KMS-11 (cell line): ENCODE measurements around the gene LRRK1.

Source experiments
- H2AFZ ChIP-seq: fragments of 200-600 bp; sonication (generic); 2 replicates; pipeline ENCODE4 v1.6.1; 2016; ENCODE audit warnings: antibody characterized with exemption, mixed run types, low read depth
- H3K27ac ChIP-seq: fragments of 200-600 bp; sonication (generic); 2 replicates; pipeline ENCODE4 v1.6.1; 2016; ENCODE audit warnings: mild to moderate bottlenecking, mixed run types
- H3K27me3 ChIP-seq: fragments of 200-600 bp; sonication (generic); 2 replicates; pipeline ENCODE4 v1.6.1; 2017; ENCODE audit warnings: mild to moderate bottlenecking, low read depth, mixed run types, moderate library complexity; ENCODE audit not compliant: insufficient read depth
- H3K36me3 ChIP-seq: fragments of 200-600 bp; sonication (generic); 2 replicates; pipeline ENCODE4 v1.6.1; 2017; ENCODE audit warnings: mild to moderate bottlenecking, mixed run types; ENCODE audit not compliant: insufficient read depth
- H3K4me1 ChIP-seq: fragments of 200-600 bp; sonication (generic); 2 replicates; pipeline ENCODE4 v1.6.1; 2016; ENCODE audit warnings: mild to moderate bottlenecking, low read depth, mixed run types; ENCODE audit not compliant: poor library complexity, severe bottlenecking
- H3K4me2 ChIP-seq: fragments of 200-600 bp; sonication (generic); 2 replicates; pipeline ENCODE4 v1.7.0; 2016; ENCODE audit warnings: mild to moderate bottlenecking, mixed run types
- H3K4me3 ChIP-seq: fragments of 200-600 bp; sonication (generic); IDR thresholded peaks from 2 replicates; pipeline ENCODE4 v1.6.1; 2017; ENCODE audit warnings: low read depth, low read length, mixed read lengths; ENCODE audit not compliant: insufficient read depth
- H3K79me2 ChIP-seq: fragments of 200-600 bp; sonication (generic); 2 replicates; pipeline ENCODE4 v1.6.1; 2016; ENCODE audit warnings: low read depth, mixed run types; ENCODE audit not compliant: insufficient read depth
- H3K9ac ChIP-seq: fragments of 200-600 bp; sonication (generic); 2 replicates; pipeline ENCODE4 v1.6.1; 2016; ENCODE audit warnings: mild to moderate bottlenecking, mixed run types
- H4K20me1 ChIP-seq: fragments of 200-600 bp; sonication (generic); 2 replicates; pipeline ENCODE4 v1.6.1; 2016; ENCODE audit warnings: mild to moderate bottlenecking, mixed run types; ENCODE audit not compliant: insufficient read depth
- TF ChIP-seq, protein P1 (sequence below): fragments of 200-600 bp; sonication (generic); conservative IDR thresholded peaks from 2 replicates; pipeline ENCODE4 v1.6.1; 2017; ENCODE audit warnings: low read depth, mild to moderate bottlenecking, antibody characterized with exemption, low read length, moderate library complexity, mixed read lengths

LRRK1 gene

DNA sequence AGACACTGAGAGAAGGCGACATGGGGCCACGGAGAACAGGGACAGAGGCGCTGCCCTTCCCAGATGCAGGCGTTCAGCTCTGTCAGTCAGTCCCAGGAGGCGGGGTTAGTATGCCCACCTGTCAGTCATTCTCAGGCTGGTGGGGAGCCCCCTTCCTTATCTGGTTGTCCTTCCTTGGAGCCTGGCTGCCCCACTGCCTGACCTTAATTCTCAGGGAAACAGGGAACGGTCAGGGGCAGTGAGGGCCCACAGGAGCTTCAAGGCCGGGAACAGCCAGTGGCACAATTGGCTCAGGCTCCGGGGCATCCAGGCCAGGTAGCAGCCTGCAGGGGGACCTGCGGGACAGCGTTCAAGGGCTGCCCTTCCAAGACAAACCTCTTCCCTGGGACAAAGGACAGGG, 199.5 kb downstream of the LRRK1 start:
- Histone ChIP-seq H3K27ac (no peak overlapping the region), H3K4me2 (no peak overlapping the region), H4K20me1 (no peaks in the 10 kb centered on the region), H3K4me3 (no peak overlapping the region), H3K36me3 (no peaks in the 10 kb centered on the region), H3K79me2 (no peaks in the 10 kb centered on the region), H3K27me3 (no peaks in the 10 kb centered on the region), H3K4me1 (peaks cover 37% of the 10 kb centered on the region), H3K9ac (no peak overlapping the region), H2AFZ (no peak overlapping the region)
- TF ChIP-seq, protein P1, sequence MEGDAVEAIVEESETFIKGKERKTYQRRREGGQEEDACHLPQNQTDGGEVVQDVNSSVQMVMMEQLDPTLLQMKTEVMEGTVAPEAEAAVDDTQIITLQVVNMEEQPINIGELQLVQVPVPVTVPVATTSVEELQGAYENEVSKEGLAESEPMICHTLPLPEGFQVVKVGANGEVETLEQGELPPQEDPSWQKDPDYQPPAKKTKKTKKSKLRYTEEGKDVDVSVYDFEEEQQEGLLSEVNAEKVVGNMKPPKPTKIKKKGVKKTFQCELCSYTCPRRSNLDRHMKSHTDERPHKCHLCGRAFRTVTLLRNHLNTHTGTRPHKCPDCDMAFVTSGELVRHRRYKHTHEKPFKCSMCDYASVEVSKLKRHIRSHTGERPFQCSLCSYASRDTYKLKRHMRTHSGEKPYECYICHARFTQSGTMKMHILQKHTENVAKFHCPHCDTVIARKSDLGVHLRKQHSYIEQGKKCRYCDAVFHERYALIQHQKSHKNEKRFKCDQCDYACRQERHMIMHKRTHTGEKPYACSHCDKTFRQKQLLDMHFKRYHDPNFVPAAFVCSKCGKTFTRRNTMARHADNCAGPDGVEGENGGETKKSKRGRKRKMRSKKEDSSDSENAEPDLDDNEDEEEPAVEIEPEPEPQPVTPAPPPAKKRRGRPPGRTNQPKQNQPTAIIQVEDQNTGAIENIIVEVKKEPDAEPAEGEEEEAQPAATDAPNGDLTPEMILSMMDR = no peak

DNA sequence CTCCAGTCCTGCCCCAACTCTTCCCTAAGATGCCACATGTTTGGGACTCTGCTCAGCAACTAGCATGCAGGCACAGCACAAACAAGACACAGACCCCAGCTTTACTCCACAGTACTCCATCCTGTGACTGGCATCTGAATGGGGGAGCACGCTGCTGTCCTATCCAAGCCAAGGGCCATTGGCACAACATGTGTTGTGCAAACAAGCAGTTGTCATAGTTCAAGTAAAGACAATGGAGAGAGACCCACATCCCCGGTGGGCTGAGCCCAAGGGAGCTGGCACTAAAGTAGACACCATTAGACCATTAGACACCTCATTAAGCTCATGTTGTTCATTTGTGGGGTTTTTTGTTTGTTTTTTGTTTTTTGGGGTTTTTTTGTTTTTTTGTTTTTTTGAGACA, 200.0 kb downstream of the LRRK1 start:
- H3K4me3 ChIP-seq = no peak overlapping the region
- no peaks in the 10 kb centered on the region for H3K36me3 ChIP-seq
- no peaks in the 10 kb centered on the region for H4K20me1 ChIP-seq
- TF ChIP-seq, protein P1 = no peak
- no peak overlapping the region for H3K27ac ChIP-seq
- no peaks in the 10 kb centered on the region for H3K79me2 ChIP-seq
- H3K4me1 ChIP-seq = peaks cover 42% of the 10 kb centered on the region
- no peak overlapping the region for H3K4me2 ChIP-seq
- no peak overlapping the region for H3K9ac ChIP-seq
- H3K27me3 ChIP-seq = no peaks in the 10 kb centered on the region
- no peak overlapping the region for H2AFZ ChIP-seq
